ENCODE results near the gene AHDC1. TPM values are rescaled to one million over a fixed set of nuclear protein-coding genes. Genes with fewer than 3 reads are reported as not detected.
A peak's percentile ranks its signal among the peaks of the same experiment; 100 is the strongest.

AHDC1 gene
- total and polyA plus RNA-seq, 9 of the 15 experiments (the other 6 are each of a cell fraction or from before 2014, with no cell fraction given): 0.21 to 36.4 (median 4.7) TPM

DNA sequence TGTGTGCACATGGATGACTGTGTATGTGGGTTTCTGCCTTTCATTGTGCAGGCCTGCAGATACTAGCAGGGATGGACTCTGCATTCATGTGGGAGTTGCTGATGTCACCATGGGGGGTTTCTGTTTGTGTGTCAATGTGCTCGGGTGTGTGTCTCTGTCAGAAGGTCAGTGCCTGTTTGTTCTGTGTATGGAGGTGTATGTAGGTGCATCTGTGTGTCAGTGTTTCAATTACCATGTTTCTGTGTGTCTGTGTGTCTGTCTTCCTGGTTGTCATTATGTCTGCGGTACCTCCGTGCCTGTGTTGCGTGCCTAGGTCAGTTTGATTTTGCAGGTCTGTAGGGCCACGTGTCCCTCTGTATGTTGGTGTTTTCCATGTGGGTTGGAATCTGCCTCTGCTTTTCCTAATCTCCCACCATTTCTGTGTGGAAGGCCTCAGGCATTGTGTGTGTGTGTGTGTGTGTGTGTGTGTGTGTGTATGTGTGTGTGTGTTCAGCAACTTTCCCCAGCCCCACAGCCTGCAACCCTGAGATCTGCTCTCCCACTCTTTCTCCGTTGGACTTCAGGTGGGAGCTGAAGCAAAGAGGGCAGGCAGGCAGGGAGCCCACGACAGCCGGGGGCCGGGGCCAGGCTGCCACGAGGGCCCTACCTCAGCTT, 77.2 kb downstream of the AHDC1 start (continued):
- TF ChIP-seq ZNF644 (tag; IDR thresholded peaks at IDR 0.05; ENCODE audit: low read depth) (no peak), POLR2A (conservative IDR thresholded peaks at IDR 0.05) (peak; percentile 51), MEIS2 (IDR thresholded peaks at IDR 0.05; ENCODE audit: partially characterized antibody) (no peak), IRF2 (CRISPR knock-in tag; IDR thresholded peaks at IDR 0.05) (no peak), ZNF41 (CRISPR knock-in tag; conservative IDR thresholded peaks at IDR 0.05) (0 out of 2 replicates have a peak, but pooled peaks have one; percentile 10), POLR2G (IDR thresholded peaks at IDR 0.05; ENCODE audit: low read depth, low read length) (no peak), FOSL1 (tag; conservative IDR thresholded peaks at IDR 0.05) (no peak), ZNF12 (CRISPR knock-in tag; IDR thresholded peaks at IDR 0.05) (no peak), CCNT2 (IDR thresholded peaks at IDR 0.05; ENCODE audit: borderline replicate concordance, extremely low read depth, insufficient read length, low read depth, low read length) (no peak), MIER1 (IDR thresholded peaks at IDR 0.05; ENCODE audit: low read depth) (peak; percentile 50; the same call in 1 of the 2 replicates), ARID1B (IDR thresholded peaks at IDR 0.05) (peak; percentile 64), PHF8 (IDR thresholded peaks at IDR 0.05; ENCODE audit: borderline replicate concordance, low read length) (no peak)
- TF ChIP-seq, protein P1, sequence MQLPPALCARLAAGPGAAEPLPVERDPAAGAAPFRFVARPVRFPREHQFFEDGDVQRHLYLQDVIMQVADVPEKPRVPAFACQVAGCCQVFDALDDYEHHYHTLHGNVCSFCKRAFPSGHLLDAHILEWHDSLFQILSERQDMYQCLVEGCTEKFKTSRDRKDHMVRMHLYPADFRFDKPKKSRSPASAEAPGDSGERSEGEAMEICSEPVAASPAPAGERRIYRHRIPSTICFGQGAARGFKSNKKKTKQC (CRISPR knock-in tag; IDR thresholded peaks at IDR 0.05): no peak; the same call in 1 of the 2 replicates
- TF ChIP-seq, protein P2, sequence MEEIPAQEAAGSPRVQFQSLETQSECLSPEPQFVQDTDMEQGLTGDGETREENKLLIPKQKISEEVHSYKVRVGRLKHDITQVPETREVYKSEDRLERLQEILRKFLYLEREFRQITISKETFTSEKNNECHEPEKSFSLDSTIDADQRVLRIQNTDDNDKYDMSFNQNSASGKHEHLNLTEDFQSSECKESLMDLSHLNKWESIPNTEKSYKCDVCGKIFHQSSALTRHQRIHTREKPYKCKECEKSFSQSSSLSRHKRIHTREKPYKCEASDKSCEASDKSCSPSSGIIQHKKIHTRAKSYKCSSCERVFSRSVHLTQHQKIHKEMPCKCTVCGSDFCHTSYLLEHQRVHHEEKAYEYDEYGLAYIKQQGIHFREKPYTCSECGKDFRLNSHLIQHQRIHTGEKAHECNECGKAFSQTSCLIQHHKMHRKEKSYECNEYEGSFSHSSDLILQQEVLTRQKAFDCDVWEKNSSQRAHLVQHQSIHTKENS (CRISPR knock-in tag; IDR thresholded peaks at IDR 0.05): no peak
- TF ChIP-seq, protein P3, sequence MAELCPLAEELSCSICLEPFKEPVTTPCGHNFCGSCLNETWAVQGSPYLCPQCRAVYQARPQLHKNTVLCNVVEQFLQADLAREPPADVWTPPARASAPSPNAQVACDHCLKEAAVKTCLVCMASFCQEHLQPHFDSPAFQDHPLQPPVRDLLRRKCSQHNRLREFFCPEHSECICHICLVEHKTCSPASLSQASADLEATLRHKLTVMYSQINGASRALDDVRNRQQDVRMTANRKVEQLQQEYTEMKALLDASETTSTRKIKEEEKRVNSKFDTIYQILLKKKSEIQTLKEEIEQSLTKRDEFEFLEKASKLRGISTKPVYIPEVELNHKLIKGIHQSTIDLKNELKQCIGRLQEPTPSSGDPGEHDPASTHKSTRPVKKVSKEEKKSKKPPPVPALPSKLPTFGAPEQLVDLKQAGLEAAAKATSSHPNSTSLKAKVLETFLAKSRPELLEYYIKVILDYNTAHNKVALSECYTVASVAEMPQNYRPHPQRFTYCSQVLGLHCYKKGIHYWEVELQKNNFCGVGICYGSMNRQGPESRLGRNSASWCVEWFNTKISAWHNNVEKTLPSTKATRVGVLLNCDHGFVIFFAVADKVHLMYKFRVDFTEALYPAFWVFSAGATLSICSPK (IDR thresholded peaks at IDR 0.05; ENCODE audit: borderline replicate concordance): no peak; the same call in 1 of the 2 replicates
- TF ChIP-seq, protein P4, sequence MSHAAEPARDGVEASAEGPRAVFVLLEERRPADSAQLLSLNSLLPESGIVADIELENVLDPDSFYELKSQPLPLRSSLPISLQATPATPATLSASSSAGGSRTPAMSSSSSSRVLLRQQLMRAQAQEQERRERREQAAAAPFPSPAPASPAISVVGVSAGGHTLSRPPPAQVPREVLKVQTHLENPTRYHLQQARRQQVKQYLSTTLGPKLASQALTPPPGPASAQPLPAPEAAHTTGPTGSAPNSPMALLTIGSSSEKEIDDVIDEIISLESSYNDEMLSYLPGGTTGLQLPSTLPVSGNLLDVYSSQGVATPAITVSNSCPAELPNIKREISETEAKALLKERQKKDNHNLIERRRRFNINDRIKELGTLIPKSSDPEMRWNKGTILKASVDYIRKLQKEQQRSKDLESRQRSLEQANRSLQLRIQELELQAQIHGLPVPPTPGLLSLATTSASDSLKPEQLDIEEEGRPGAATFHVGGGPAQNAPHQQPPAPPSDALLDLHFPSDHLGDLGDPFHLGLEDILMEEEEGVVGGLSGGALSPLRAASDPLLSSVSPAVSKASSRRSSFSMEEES (CRISPR knock-in tag; IDR thresholded peaks at IDR 0.05): no peak
- TF ChIP-seq, protein P5, sequence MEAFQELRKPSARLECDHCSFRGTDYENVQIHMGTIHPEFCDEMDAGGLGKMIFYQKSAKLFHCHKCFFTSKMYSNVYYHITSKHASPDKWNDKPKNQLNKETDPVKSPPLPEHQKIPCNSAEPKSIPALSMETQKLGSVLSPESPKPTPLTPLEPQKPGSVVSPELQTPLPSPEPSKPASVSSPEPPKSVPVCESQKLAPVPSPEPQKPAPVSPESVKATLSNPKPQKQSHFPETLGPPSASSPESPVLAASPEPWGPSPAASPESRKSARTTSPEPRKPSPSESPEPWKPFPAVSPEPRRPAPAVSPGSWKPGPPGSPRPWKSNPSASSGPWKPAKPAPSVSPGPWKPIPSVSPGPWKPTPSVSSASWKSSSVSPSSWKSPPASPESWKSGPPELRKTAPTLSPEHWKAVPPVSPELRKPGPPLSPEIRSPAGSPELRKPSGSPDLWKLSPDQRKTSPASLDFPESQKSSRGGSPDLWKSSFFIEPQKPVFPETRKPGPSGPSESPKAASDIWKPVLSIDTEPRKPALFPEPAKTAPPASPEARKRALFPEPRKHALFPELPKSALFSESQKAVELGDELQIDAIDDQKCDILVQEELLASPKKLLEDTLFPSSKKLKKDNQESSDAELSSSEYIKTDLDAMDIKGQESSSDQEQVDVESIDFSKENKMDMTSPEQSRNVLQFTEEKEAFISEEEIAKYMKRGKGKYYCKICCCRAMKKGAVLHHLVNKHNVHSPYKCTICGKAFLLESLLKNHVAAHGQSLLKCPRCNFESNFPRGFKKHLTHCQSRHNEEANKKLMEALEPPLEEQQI (IDR thresholded peaks at IDR 0.05): no peak; the same call in 1 of the 2 replicates
- TF ChIP-seq, protein P6, sequence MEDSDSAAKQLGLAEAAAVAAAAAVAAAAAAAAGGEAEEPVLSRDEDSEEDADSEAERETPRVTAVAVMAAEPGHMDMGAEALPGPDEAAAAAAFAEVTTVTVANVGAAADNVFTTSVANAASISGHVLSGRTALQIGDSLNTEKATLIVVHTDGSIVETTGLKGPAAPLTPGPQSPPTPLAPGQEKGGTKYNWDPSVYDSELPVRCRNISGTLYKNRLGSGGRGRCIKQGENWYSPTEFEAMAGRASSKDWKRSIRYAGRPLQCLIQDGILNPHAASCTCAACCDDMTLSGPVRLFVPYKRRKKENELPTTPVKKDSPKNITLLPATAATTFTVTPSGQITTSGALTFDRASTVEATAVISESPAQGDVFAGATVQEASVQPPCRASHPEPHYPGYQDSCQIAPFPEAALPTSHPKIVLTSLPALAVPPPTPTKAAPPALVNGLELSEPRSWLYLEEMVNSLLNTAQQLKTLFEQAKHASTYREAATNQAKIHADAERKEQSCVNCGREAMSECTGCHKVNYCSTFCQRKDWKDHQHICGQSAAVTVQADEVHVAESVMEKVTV (CRISPR knock-in tag; IDR thresholded peaks at IDR 0.05): no peak

Data from K562 (cell line).